SK-N-SH (cell line): Measurements from ENCODE around the gene BAG1. TPM values are rescaled to one million over a fixed set of nuclear protein-coding genes. Genes with fewer than 3 reads are reported as not detected.

Experiments used
- CTCF ChIA-PET: fragments of 300-600, 350-600 bp; formaldehyde crosslinking; extraction: SDS; loops from one replicate; lab custom pipeline; 2021; lab: Yijun Ruan, JAX
- POLR2A ChIA-PET: fragments of 350-600 bp; sonication (Branson Sonifier 250); formaldehyde crosslinking; extraction: SDS; loops from one replicate; lab custom pipeline; 2020; ENCODE audit warnings: antibody characterized with exemption, inconsistent platforms; lab: Yijun Ruan, JAX
- DNase-seq: peaks from one replicate; pipeline ENCODE4 v3.0.0; 2012
- H2AFZ ChIP-seq: fragments of 200-600 bp; sonication (generic); 2 replicates; pipeline ENCODE4 v1.8.1; 2016; ENCODE audit warnings: antibody characterized with exemption, mild to moderate bottlenecking, low read depth
- H3F3A ChIP-seq: fragments of 200-600 bp; sonication (generic); replicated peaks from 2 replicates; pipeline ENCODE3; 2016; ENCODE audit warnings: antibody characterized with exemption, mild to moderate bottlenecking; ENCODE audit not compliant: insufficient read depth
- H3K27ac ChIP-seq, 2 experiments: fragments of 200-500 bp in 1 of 2; fragments of 200-600 bp in 1 of 2; sonication (Bioruptor generic) in 1 of 2; sonication (generic), shearing (Covaris generic) in 1 of 2; 2 replicates each; pipeline versions ENCODE4 v1.5.1 to v1.6.1; 2014 to 2016; ENCODE audit warnings: low read depth in 2 of 2, inconsistent platforms in 1 of 2, low read length in 1 of 2, mild to moderate bottlenecking in 1 of 2, mixed read lengths in 1 of 2
- H3K27me3 ChIP-seq: fragments of 200-600 bp; sonication (generic), shearing (Covaris generic); 2 replicates; pipeline ENCODE4 v1.6.1; 2016; ENCODE audit warnings: mixed run types; ENCODE audit not compliant: insufficient read depth
- H3K36me3 ChIP-seq, 2 experiments: fragments of 200-500 bp in 1 of 2; fragments of 200-600 bp in 1 of 2; sonication (Bioruptor generic) in 1 of 2; sonication (generic) in 1 of 2; replicated peaks in 1 of 2; 2 replicates each; pipeline versions ENCODE3 to v1.5.1; 2014 to 2016; ENCODE audit warnings: low read length in 1 of 2, mild to moderate bottlenecking in 1 of 2; ENCODE audit not compliant: insufficient read depth in 2 of 2, control insufficient read depth in 1 of 2
- H3K4me1 ChIP-seq, 2 experiments: fragments of 200-500 bp in 1 of 2; fragments of 200-600 bp in 1 of 2; sonication (Bioruptor generic) in 1 of 2; sonication (generic), shearing (Covaris generic) in 1 of 2; 2 replicates each; pipeline versions ENCODE4 v1.5.1 to v1.6.1; 2014 to 2016; ENCODE audit warnings: low read depth in 1 of 2, low read length in 1 of 2, mixed run types in 1 of 2; ENCODE audit not compliant: insufficient read depth in 2 of 2, control insufficient read depth in 1 of 2
- H3K4me2 ChIP-seq: fragments of 200-600 bp; sonication (generic), shearing (Covaris generic); 2 replicates; pipeline ENCODE4 v1.6.1; 2017; ENCODE audit warnings: mixed run types
- H3K4me3 ChIP-seq, 2 experiments: fragments of 200-500 bp in 1 of 2; fragments of 200-600 bp in 1 of 2; sonication (Bioruptor generic) in 1 of 2; sonication (generic), shearing (Covaris generic) in 1 of 2; 2 replicates each; pipeline versions ENCODE4 v1.5.1 to v1.8.1; 2014 to 2016; ENCODE audit warnings: low read depth in 2 of 2, inconsistent platforms in 1 of 2, low read length in 1 of 2, mild to moderate bottlenecking in 1 of 2, mixed read lengths in 1 of 2, moderate library complexity in 1 of 2
- H3K79me2 ChIP-seq: fragments of 200-600 bp; sonication (generic); 2 replicates; pipeline ENCODE4 v1.8.1; 2017; ENCODE audit warnings: mild to moderate bottlenecking; ENCODE audit not compliant: insufficient read depth
- H3K9ac ChIP-seq: fragments of 200-600 bp; sonication (generic); 2 replicates; pipeline ENCODE4 v1.6.1; 2017; ENCODE audit warnings: mixed run types
- H3K9me2 ChIP-seq: fragments of 200-600 bp; sonication (generic); 2 replicates; pipeline ENCODE4 v1.6.1; 2017; ENCODE audit warnings: mixed run types
- H3K9me3 ChIP-seq: fragments of 200-600 bp; sonication (generic); 2 replicates; pipeline ENCODE4 v1.6.1; 2017; ENCODE audit warnings: mixed run types, mild to moderate bottlenecking, moderate library complexity
- H4K20me1 ChIP-seq: fragments of 200-600 bp; sonication (generic); 2 replicates; pipeline ENCODE4 v1.6.1; 2017; ENCODE audit warnings: mild to moderate bottlenecking, mixed run types; ENCODE audit not compliant: insufficient read depth
- JUND ChIP-seq: IDR thresholded peaks from 2 replicates; pipeline ENCODE4 v1.4.0; 2012
- MEF2A ChIP-seq: IDR thresholded peaks from 2 replicates; pipeline ENCODE4 v1.4.0; 2012; ENCODE audit warnings: low read depth, borderline replicate concordance
- MXI1 ChIP-seq: IDR thresholded peaks from 2 replicates; pipeline ENCODE4 v1.6.1; 2012; ENCODE audit warnings: mild to moderate bottlenecking, low read depth, low read length, improper control_type of control experiment
- NFIC ChIP-seq: IDR thresholded peaks from 2 replicates; pipeline ENCODE4 v1.4.0; 2012; ENCODE audit warnings: borderline replicate concordance
- RAD21 ChIP-seq: IDR thresholded peaks from 2 replicates; pipeline ENCODE4 v1.6.1; 2012; ENCODE audit warnings: mild to moderate bottlenecking, low read length
- RCOR1 ChIP-seq: fragments of 150-350 bp; IDR thresholded peaks from 2 replicates; pipeline ENCODE4 v1.6.1; 2017; ENCODE audit warnings: antibody characterized with exemption, low read length
- RFX5 ChIP-seq: IDR thresholded peaks from 2 replicates; pipeline ENCODE4 v1.6.1; 2012; ENCODE audit warnings: mild to moderate bottlenecking, improper control_type of control experiment, low read length
- SMC3 ChIP-seq: IDR thresholded peaks from 2 replicates; pipeline ENCODE4 v1.6.1; 2012; ENCODE audit warnings: low read depth, low read length, improper control_type of control experiment
- YY1 ChIP-seq: IDR thresholded peaks from 2 replicates; pipeline ENCODE4 v1.4.0; 2012; ENCODE audit warnings: low read depth, mild to moderate bottlenecking
- WGBS: methylation state at CpG from one replicate; pipeline ENCODE4 v1.1.6; 2017; ENCODE audit warnings: low lambda C conversion rate; 5-methylcytosine and 5-hydroxymethylcytosine counted together
- polyA plus RNA-seq, 3 experiments: library from polyadenylated mRNA; depleted of rRNA; stranded (reverse); fragments of >200 nt; gene quantifications; 2 replicates each; pipeline ENCODE4 v1.2.3, GENCODE V29; 2012
- TF ChIP-seq, protein P1 (sequence below): fragments of 200-600 bp; sonication (generic); IDR thresholded peaks from 2 replicates; pipeline ENCODE4 v1.6.1; 2017; ENCODE audit warnings: antibody characterized with exemption, mild to moderate bottlenecking, moderate library complexity
- TF ChIP-seq, protein P2 (sequence below): IDR thresholded peaks from 2 replicates; pipeline ENCODE4 v1.6.1; 2012; ENCODE audit warnings: mild to moderate bottlenecking, low read depth, low read length, moderate library complexity
- TF ChIP-seq, protein P3 (sequence below): IDR thresholded peaks from 2 replicates; pipeline ENCODE4 v1.4.0; 2012; ENCODE audit warnings: low read depth, borderline replicate concordance

The BAG1 gene
- polyA plus RNA-seq, 1 of the 3 experiments (the other 2 are of a cell fraction), result 49.9 TPM

DNA sequence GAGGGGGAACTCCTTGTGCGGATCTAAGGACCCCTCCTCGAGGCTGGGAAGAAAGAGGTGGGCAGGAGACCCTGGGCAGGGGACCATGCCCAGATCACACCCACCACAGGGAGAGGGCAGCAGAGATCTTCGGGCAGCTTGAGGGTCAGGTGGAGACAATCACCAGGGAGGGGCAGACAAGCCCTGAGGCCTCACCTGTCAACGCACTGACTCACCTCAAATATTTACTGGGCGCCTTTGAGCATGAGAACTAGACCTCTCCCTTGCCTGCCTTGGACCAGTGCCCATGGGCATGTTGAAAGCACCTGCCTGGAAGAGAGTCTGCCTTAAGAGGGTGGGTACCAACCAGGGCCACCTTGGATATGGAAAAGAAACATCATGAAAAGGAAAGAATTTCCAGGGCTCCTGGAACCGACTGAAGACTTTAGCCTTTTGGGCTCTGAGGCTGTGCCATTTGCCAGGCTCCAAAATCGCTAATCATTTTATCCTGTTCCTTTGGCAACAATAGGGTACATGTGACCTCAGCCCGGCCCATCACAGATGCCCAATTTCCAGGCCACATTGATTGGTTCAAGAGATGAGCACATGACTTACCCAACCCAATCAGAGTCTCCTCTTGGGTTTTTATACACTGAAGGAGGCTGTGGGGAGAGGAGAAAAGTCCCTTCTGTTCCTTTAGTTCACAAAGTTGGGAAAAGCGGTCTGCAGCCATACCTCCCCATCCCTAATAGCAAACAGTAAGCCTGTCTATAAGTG is 35.0 kb downstream of the BAG1 start:
- Histone ChIP-seq H4K20me1 (no peaks in the 10 kb centered on the region), H3K9ac (no peak overlapping the region), H3F3A (no peaks in the 10 kb centered on the region), H3K9me2 (no peaks in the 10 kb centered on the region), H3K27me3 (no peaks in the 10 kb centered on the region), H3K4me3 (no peak overlapping the region), H3K36me3 (no peaks in the 10 kb centered on the region), H3K4me1 (peaks cover 6 to 7% of the 10 kb centered on the region in 2 experiments; a peak in 2 of 4 replicates), H3K79me2 (no peaks in the 10 kb centered on the region), H2AFZ (no peak overlapping the region), H3K4me2 (no peak overlapping the region), H3K27ac (no peak overlapping the region), H3K9me3 (no peaks in the 10 kb centered on the region)
- ChIA-PET POLR2A (no interaction called here), CTCF (interaction anchor here (0.9 to 4.3 kb wide), 3 partner anchors 11 to 148 kb away, joined by 4 to 57 read pairs (median 4); partner anchors contain the start of gene SPINK4)
- WGBS, result 65% methylated on average over 8 of the region's 9 CpGs
- TF ChIP-seq RFX5, result no peak
- TF ChIP-seq, protein P1, sequence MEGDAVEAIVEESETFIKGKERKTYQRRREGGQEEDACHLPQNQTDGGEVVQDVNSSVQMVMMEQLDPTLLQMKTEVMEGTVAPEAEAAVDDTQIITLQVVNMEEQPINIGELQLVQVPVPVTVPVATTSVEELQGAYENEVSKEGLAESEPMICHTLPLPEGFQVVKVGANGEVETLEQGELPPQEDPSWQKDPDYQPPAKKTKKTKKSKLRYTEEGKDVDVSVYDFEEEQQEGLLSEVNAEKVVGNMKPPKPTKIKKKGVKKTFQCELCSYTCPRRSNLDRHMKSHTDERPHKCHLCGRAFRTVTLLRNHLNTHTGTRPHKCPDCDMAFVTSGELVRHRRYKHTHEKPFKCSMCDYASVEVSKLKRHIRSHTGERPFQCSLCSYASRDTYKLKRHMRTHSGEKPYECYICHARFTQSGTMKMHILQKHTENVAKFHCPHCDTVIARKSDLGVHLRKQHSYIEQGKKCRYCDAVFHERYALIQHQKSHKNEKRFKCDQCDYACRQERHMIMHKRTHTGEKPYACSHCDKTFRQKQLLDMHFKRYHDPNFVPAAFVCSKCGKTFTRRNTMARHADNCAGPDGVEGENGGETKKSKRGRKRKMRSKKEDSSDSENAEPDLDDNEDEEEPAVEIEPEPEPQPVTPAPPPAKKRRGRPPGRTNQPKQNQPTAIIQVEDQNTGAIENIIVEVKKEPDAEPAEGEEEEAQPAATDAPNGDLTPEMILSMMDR, result peak; percentile 16; the same call in 1 of the 2 replicates
- TF ChIP-seq MEF2A, result no peak
- TF ChIP-seq MXI1, result no peak
- peak; percentile 39; the same call in 1 of the 2 replicates for TF ChIP-seq RAD21
- TF ChIP-seq, protein P2, sequence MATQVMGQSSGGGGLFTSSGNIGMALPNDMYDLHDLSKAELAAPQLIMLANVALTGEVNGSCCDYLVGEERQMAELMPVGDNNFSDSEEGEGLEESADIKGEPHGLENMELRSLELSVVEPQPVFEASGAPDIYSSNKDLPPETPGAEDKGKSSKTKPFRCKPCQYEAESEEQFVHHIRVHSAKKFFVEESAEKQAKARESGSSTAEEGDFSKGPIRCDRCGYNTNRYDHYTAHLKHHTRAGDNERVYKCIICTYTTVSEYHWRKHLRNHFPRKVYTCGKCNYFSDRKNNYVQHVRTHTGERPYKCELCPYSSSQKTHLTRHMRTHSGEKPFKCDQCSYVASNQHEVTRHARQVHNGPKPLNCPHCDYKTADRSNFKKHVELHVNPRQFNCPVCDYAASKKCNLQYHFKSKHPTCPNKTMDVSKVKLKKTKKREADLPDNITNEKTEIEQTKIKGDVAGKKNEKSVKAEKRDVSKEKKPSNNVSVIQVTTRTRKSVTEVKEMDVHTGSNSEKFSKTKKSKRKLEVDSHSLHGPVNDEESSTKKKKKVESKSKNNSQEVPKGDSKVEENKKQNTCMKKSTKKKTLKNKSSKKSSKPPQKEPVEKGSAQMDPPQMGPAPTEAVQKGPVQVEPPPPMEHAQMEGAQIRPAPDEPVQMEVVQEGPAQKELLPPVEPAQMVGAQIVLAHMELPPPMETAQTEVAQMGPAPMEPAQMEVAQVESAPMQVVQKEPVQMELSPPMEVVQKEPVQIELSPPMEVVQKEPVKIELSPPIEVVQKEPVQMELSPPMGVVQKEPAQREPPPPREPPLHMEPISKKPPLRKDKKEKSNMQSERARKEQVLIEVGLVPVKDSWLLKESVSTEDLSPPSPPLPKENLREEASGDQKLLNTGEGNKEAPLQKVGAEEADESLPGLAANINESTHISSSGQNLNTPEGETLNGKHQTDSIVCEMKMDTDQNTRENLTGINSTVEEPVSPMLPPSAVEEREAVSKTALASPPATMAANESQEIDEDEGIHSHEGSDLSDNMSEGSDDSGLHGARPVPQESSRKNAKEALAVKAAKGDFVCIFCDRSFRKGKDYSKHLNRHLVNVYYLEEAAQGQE, result no peak
- no peak for TF ChIP-seq SMC3
- no peak for TF ChIP-seq NFIC
- TF ChIP-seq JUND, result no peak
- no peak for TF ChIP-seq RCOR1
- TF ChIP-seq, protein P3, sequence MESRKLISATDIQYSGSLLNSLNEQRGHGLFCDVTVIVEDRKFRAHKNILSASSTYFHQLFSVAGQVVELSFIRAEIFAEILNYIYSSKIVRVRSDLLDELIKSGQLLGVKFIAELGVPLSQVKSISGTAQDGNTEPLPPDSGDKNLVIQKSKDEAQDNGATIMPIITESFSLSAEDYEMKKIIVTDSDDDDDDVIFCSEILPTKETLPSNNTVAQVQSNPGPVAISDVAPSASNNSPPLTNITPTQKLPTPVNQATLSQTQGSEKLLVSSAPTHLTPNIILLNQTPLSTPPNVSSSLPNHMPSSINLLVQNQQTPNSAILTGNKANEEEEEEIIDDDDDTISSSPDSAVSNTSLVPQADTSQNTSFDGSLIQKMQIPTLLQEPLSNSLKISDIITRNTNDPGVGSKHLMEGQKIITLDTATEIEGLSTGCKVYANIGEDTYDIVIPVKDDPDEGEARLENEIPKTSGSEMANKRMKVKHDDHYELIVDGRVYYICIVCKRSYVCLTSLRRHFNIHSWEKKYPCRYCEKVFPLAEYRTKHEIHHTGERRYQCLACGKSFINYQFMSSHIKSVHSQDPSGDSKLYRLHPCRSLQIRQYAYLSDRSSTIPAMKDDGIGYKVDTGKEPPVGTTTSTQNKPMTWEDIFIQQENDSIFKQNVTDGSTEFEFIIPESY, result no peak
- no peak for TF ChIP-seq YY1
- no peak for DNase-seq
